ENCODE data around the gene PCDHA1. TPM values are rescaled to one million over a fixed set of nuclear protein-coding genes. Genes with fewer than 3 reads are reported as not detected.

PCDHA1 gene
- total and polyA plus RNA-seq, 2 donors (not counting 3 experiments of a cell fraction or from before 2014, with no cell fraction given): 0.04 TPM; not detected in 1

DNA sequence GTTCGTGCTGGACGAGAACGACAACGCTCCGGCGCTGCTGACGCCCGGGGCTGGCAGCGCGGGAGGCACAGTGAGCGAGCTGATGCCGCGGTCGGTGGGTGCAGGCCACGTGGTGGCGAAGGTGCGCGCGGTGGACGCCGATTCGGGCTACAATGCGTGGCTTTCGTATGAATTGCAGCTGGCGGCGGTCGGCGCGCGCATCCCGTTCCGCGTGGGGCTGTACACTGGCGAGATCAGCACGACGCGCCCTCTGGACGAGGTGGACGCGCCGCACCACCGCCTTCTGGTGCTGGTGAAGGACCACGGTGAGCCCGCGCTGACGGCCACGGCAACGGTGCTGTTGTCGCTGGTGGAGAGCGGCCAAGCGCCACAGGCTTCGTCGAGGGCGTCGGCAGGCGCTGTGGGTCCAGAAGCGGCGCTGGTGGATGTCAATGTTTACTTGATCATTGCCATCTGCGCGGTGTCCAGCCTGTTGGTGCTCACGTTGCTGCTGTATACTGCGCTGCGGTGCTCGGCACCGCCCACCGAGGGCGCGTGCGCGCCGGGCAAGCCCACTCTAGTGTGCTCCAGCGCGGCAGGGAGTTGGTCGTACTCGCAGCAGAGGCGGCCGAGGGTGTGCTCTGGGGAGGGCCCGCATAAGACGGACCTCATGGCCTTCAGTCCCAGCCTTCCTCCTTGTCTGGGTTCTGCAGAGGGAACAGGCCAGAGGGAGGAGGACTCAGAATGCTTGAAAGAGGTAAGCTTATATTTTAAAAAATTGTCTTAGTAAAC is 98.2 kb downstream of the PCDHA1 start:
- Histone ChIP-seq H4K20me1 (replicated peaks; ENCODE audit: control insufficient read depth, extremely low read depth, insufficient read depth, low read length) (no peaks in the 10 kb centered on the region), H3K9me1 (replicated peaks; ENCODE audit: control insufficient read depth, extremely low read depth, insufficient read depth, low read length) (no peaks in the 10 kb centered on the region), H3K9ac (replicated peaks; ENCODE audit: extremely low read depth, insufficient read depth, low read length) (no peak overlapping the region), H2AFZ (ENCODE audit: low read depth, low read length) (no peak overlapping the region), H3K27ac (ENCODE audit: insufficient read depth, low read depth, low read length) (no peak overlapping the region), H3K4me3 (replicated peaks in 1 of 3; ENCODE audit: insufficient read depth in 1 of 3, low read depth in 1 of 3, low read length in 3 of 3) (no peak overlapping the region), H3K4me1 (ENCODE audit: control insufficient read depth, extremely low read depth, insufficient read depth, low read length) (no peaks in the 10 kb centered on the region), H3K27me3 (ENCODE audit: control insufficient read depth in 2 of 2, insufficient read depth in 2 of 2, low read length in 2 of 2) (peaks cover 0 to 5% of the 10 kb centered on the region in 2 experiments), H3K36me3 (ENCODE audit: control insufficient read depth in 2 of 2, extremely low read depth in 1 of 2, insufficient read depth in 2 of 2, low read length in 2 of 2) (no peaks in the 10 kb centered on the region), H3K9me3 (replicated peaks; ENCODE audit: control insufficient read depth, insufficient read depth, low read length) (no peaks in the 10 kb centered on the region), H3K4me2 (ENCODE audit: insufficient read depth, low read length) (no peak overlapping the region), H3K79me2 (ENCODE audit: control insufficient read depth, insufficient read depth, low read length) (no peaks in the 10 kb centered on the region)
- intact Hi-C loops (cut with micrococcal nuclease) (loop anchor here (5.0 kb wide), 1 partner anchor 43 kb away; the partner anchor contains the start of gene PCDHAC1), dilution Hi-C loops (cut with MboI; ENCODE audit: extremely low pct_ligation_motif_present, low sequenced_read_pairs) (no loop called here)
- ChIA-PET POLR2A (no interaction called here), CTCF (interaction anchor here (2.2 kb wide), 1 partner anchor 156 kb away, joined by 12 read pairs; no protein-coding TSS in a partner anchor)
- TF ChIP-seq POLR2A (IDR thresholded peaks at IDR 0.05; ENCODE audit: low read depth, low read length) (no peak), EZH2 (IDR thresholded peaks at IDR 0.05; ENCODE audit: borderline replicate concordance, low read depth, low read length, severe bottlenecking) (no peak), FOS (IDR thresholded peaks at IDR 0.05; ENCODE audit: borderline replicate concordance, insufficient read depth, low read length) (no peak), MYC (IDR thresholded peaks at IDR 0.05; ENCODE audit: low read depth, low read length) (no peak), GATA2 (IDR thresholded peaks at IDR 0.05; ENCODE audit: insufficient read depth, insufficient read length, low read depth, low read length) (no peak), JUN (IDR thresholded peaks at IDR 0.05; ENCODE audit: borderline replicate concordance, insufficient read depth, insufficient read length, low read depth) (no peak), POLR2AphosphoS5 (IDR thresholded peaks at IDR 0.05; ENCODE audit: insufficient read depth, low read depth, low read length) (no peak)
- TF ChIP-seq, protein P1, sequence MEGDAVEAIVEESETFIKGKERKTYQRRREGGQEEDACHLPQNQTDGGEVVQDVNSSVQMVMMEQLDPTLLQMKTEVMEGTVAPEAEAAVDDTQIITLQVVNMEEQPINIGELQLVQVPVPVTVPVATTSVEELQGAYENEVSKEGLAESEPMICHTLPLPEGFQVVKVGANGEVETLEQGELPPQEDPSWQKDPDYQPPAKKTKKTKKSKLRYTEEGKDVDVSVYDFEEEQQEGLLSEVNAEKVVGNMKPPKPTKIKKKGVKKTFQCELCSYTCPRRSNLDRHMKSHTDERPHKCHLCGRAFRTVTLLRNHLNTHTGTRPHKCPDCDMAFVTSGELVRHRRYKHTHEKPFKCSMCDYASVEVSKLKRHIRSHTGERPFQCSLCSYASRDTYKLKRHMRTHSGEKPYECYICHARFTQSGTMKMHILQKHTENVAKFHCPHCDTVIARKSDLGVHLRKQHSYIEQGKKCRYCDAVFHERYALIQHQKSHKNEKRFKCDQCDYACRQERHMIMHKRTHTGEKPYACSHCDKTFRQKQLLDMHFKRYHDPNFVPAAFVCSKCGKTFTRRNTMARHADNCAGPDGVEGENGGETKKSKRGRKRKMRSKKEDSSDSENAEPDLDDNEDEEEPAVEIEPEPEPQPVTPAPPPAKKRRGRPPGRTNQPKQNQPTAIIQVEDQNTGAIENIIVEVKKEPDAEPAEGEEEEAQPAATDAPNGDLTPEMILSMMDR (IDR thresholded peaks at IDR 0.05; ENCODE audit: extremely low read depth in 1 of 2, insufficient read depth in 1 of 2, low read depth in 1 of 2, low read length in 2 of 2): no peak
- TF ChIP-seq, protein P2, sequence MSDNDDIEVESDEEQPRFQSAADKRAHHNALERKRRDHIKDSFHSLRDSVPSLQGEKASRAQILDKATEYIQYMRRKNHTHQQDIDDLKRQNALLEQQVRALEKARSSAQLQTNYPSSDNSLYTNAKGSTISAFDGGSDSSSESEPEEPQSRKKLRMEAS (IDR thresholded peaks at IDR 0.05; ENCODE audit: insufficient read depth, insufficient read length): no peak
- DNase-seq (ENCODE audit: low read depth, low spot score): no peak
- no TSS peak for BruUV-seq (replicated peaks)
- FAIRE-seq: no peak
